Activated CD8-positive, alpha-beta memory T cell treated with anti-CD3 and anti-CD28 coated beads for 24 hours (primary cell): Measurements from ENCODE around the gene CIB2.

Experiments used
- DNase-seq: peaks from one replicate; pipeline ENCODE4 v3.0.0-alpha.2; 2020

CIB2 gene

GRCh38 chr15:78149068-78149804 is 18.0 kb upstream of the CIB2 start, which contains the start of gene IDH3A:
IDH3A (plus strand) TSS chr15:78149362; CDS start chr15:78149404, 42 bp downstream.
- peak; percentile 100 for DNase-seq

- no peak for DNase-seq
Measured at GRCh38 chr15:78148392-78149067, 17.3 kb upstream of the CIB2 start.

GRCh38 chr15:78147566-78147965 is 16.3 kb upstream of the CIB2 start:
- DNase-seq: no peak

- DNase-seq: peak; percentile 33
Measured at GRCh38 chr15:78146425-78147154, 15.3 kb upstream of the CIB2 start.

GRCh38 chr15:78142332-78142731 is 11.1 kb upstream of the CIB2 start:
- DNase-seq: peak; percentile 21

GRCh38 chr15:78140292-78140691 is 9.0 kb upstream of the CIB2 start:
- peak; percentile 13 for DNase-seq

GRCh38 chr15:78139578-78139977 is 8.3 kb upstream of the CIB2 start:
- no peak for DNase-seq

GRCh38 chr15:78133801-78134200 is 2.6 kb upstream of the CIB2 start:
- DNase-seq: no peak

GRCh38 chr15:78130466-78131294 is 565 bp downstream of the CIB2 start:
- no peak for DNase-seq

GRCh38 chr15:78129751-78130287 is 1.4 kb downstream of the CIB2 start:
- DNase-seq: no peak

GRCh38 chr15:78129077-78129750 is 2.0 kb downstream of the CIB2 start:
- DNase-seq: no peak

GRCh38 chr15:78127882-78128281 is 3.4 kb downstream of the CIB2 start:
- DNase-seq: no peak

GRCh38 chr15:78125267-78125666 is 6.0 kb downstream of the CIB2 start:
- no peak for DNase-seq

GRCh38 chr15:78120523-78120922 is 10.7 kb downstream of the CIB2 start:
- DNase-seq: no peak

- no peak for DNase-seq
Measured at GRCh38 chr15:78112551-78112950, 18.7 kb downstream of the CIB2 start.

- DNase-seq: no peak
Measured at GRCh38 chr15:78111788-78112187, 19.5 kb downstream of the CIB2 start.

GRCh38 chr15:78110916-78111475 is 20.2 kb downstream of the CIB2 start:
- DNase-seq: no peak

- DNase-seq: no peak
Measured at GRCh38 chr15:78110096-78110495, 21.1 kb downstream of the CIB2 start.

GRCh38 chr15:78109156-78109555 is 22.1 kb downstream of the CIB2 start:
- no peak for DNase-seq

GRCh38 chr15:78108300-78109084 is 22.8 kb downstream of the CIB2 start:
- peak; percentile 91 for DNase-seq

GRCh38 chr15:78107471-78107870 is 23.8 kb downstream of the CIB2 start:
- no peak for DNase-seq
